PC-3 (cell line): ENCODE measurements around the gene COL6A2. TPM values are rescaled to one million over a fixed set of nuclear protein-coding genes. Genes with fewer than 3 reads are reported as not detected.

ENCODE experiments used
- ATAC-seq: fragments of 200-7000 bp; cut with Tn5 transposase; 2 replicates; pipeline ENCODE4 v1.9.1; 2020; ENCODE audit warnings: mild to moderate bottlenecking, moderate library complexity
- BruUV-seq: library from RNA; stranded (reverse); fragments of 400-500 nt; replicated peaks from 2 replicates; lab custom pipeline; 2021; lab: Mats Ljungman, UMichigan
- CTCF ChIA-PET: fragments of 300-600 bp; sonication (Branson Sonifier 250); formaldehyde crosslinking; loops from one replicate; lab custom pipeline; 2022; ENCODE audit warnings: antibody characterized with exemption; lab: Charles Lee
- POLR2A ChIA-PET: fragments of 300-600 bp; sonication (Branson Sonifier 250); formaldehyde crosslinking; loops from one replicate; lab custom pipeline; 2022; ENCODE audit warnings: antibody characterized with exemption; ENCODE audit not compliant: unreplicated experiment; lab: Charles Lee
- DNase-seq: peaks from one replicate; pipeline ENCODE4 v3.0.0-alpha.2; 2015
- H2AFZ ChIP-seq: fragments of 300-600 bp; sonication (generic); 2 replicates; pipeline ENCODE4 v1.6.0; 2016; ENCODE audit warnings: antibody characterized with exemption, low read length
- H3F3A ChIP-seq: fragments of 300-600 bp; sonication (generic); one replicate; pipeline ENCODE4 v1.6.0; 2017; ENCODE audit warnings: antibody characterized with exemption, low read length, control low read depth, mild to moderate bottlenecking; ENCODE audit not compliant: unreplicated experiment
- H3K27ac ChIP-seq: fragments of 300-600 bp; sonication (generic); 2 replicates; pipeline ENCODE4 v1.5.1; 2016; ENCODE audit warnings: mild to moderate bottlenecking, low read length
- H3K27me3 ChIP-seq: fragments of 300-600 bp; sonication (generic); 2 replicates; pipeline ENCODE4 v1.6.1; 2016; ENCODE audit warnings: low read length, mixed read lengths
- H3K36me3 ChIP-seq: fragments of 300-600 bp; sonication (generic); 2 replicates; pipeline ENCODE4 v1.6.1; 2016; ENCODE audit warnings: low read depth, mixed run types, low read length, mixed read lengths
- H3K4me1 ChIP-seq: fragments of 300-600 bp; sonication (generic); 2 replicates; pipeline ENCODE4 v1.5.1; 2016; ENCODE audit warnings: low read length; ENCODE audit not compliant: insufficient read depth
- H3K4me2 ChIP-seq: fragments of 300-600 bp; sonication (generic); 2 replicates; pipeline ENCODE4 v1.6.0; 2016; ENCODE audit warnings: low read length
- H3K4me3 ChIP-seq: fragments of 300-600 bp; sonication (generic); 2 replicates; pipeline ENCODE4 v1.5.1; 2016; ENCODE audit warnings: mild to moderate bottlenecking, low read length, mixed read lengths
- H3K79me2 ChIP-seq: fragments of 300-600 bp; sonication (generic); 2 replicates; pipeline ENCODE4 v1.6.1; 2017; ENCODE audit warnings: low read length, mixed read lengths
- H3K9ac ChIP-seq: fragments of 300-600 bp; sonication (generic); 2 replicates; pipeline ENCODE4 v1.6.0; 2016; ENCODE audit warnings: mild to moderate bottlenecking, low read length
- H3K9me2 ChIP-seq: fragments of 300-600 bp; sonication (generic); replicated peaks from 2 replicates; pipeline ENCODE4 v1.6.1; 2016; ENCODE audit warnings: mixed run types, low read length, mixed read lengths
- H3K9me3 ChIP-seq: fragments of 300-600 bp; sonication (generic); 2 replicates; pipeline ENCODE4 v1.6.1; 2016; ENCODE audit warnings: low read length, mixed read lengths
- H4K20me1 ChIP-seq: fragments of 300-600 bp; sonication (generic); 2 replicates; pipeline ENCODE4 v1.6.1; 2016; ENCODE audit warnings: low read length, mixed read lengths
- CTCF ChIP-seq: fragments of 300-600 bp; sonication (generic); conservative IDR thresholded peaks from 2 replicates; pipeline ENCODE4 v1.5.1; 2017; ENCODE audit warnings: antibody characterized with exemption, low read depth, mild to moderate bottlenecking, low read length
- EZH2 ChIP-seq: fragments of 300-600 bp; sonication (generic); IDR thresholded peaks from one replicate; pipeline ENCODE4 v1.6.1; 2017; ENCODE audit warnings: antibody characterized with exemption, mild to moderate bottlenecking, low read length; ENCODE audit not compliant: unreplicated experiment
- EZH2phosphoT487 ChIP-seq: fragments of 300-600 bp; sonication (generic); IDR thresholded peaks from 2 replicates; pipeline ENCODE4 v1.6.1; 2018; ENCODE audit warnings: mild to moderate bottlenecking, antibody characterized with exemption, low read length, borderline replicate concordance
- intact Hi-C: fragments of 100-400 bp; cut with micrococcal nuclease; formaldehyde crosslinking; loops from 2 replicates; pipeline ENCODE4 v1.9.0; 2023
- total RNA-seq: library from RNA; depleted of rRNA; stranded (reverse); fragments of >200 nt; gene quantifications from 2 replicates; pipeline ENCODE4 v1.2.3, GENCODE V29; 2014

COL6A2 gene
- total RNA-seq, 1 experiment from 2014 or later = 521 TPM

DNA sequence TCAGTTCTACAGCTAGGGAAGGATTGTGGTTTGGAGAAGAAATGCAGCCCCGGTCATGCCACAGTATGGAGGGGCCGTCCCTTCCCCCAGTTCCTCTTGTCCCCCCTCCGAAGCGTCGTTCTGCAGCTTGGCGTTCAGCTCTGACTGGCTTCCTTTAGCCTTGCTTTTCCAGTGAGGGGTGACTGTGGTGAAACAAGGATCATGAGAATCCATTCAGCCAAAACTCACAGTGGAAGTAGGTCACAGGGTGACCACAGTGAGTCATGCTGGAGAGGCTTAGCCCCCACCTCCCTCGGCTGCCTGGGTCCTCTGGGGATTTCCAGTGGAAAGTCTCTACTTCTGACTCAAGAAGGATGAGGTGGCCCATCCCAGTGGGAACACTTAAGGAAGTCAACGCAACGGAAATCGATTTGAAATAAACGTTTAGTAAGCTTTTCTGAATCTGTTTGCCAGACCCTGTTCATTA lies 37.3 kb upstream of the COL6A2 start:
- Histone ChIP-seq H3K79me2 (no peaks in the 10 kb centered on the region), H3K9me2 (no peaks in the 10 kb centered on the region), H3K9me3 (peaks cover 16% of the 10 kb centered on the region; the same call in 1 of the 2 replicates), H3K27me3 (no peaks in the 10 kb centered on the region), H4K20me1 (no peaks in the 10 kb centered on the region), H3K9ac (peak overlapping the region; percentile 86), H3K4me1 (peaks cover 29% of the 10 kb centered on the region), H3F3A (no peaks in the 10 kb centered on the region), H3K4me2 (peak overlapping the region; percentile 61), H3K27ac (peak overlapping the region; percentile 97), H2AFZ (no peak overlapping the region), H3K4me3 (0 out of 2 replicates have a peak overlapping the region, but pooled peaks have one; percentile 2), H3K36me3 (peaks cover 13% of the 10 kb centered on the region)
- POLR2A ChIA-PET = interaction anchor here (0.6 to 0.7 kb wide), 2 partner anchors 37 to 61 kb away, joined by 3 to 4 read pairs; no protein-coding TSS in a partner anchor
- BruUV-seq = no TSS peak
- DNase-seq (peak; percentile 99), ATAC-seq (peak; percentile 84)
- CTCF ChIA-PET = no interaction called here
- TF ChIP-seq CTCF (no peak), EZH2 (no peak), EZH2phosphoT487 (no peak)
- intact Hi-C loops = loop anchor here (5.0 kb wide), 1 partner anchor 37 kb away; the partner anchor contains the start of gene COL6A2

DNA sequence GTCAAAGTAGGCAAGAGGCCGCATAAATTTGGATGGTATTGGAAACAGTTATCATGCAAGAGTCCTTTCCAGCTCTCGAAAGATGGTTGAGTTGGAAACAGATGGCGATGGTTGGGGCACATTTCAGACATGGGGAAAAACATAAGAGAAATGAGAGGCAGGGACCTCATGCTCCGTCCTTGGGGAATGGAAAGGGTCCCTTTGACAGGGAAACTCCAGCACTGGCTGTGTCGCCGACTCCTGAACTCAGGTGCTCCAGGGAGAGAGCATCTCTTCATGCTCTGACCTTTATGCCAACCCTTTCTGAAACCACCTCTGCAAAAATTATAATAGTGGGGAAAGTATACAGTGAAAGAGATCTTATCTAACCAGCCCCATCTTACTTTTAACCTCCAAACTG lies 36.8 kb upstream of the COL6A2 start:
- no peak for TF ChIP-seq CTCF
- TF ChIP-seq EZH2phosphoT487 = no peak
- TF ChIP-seq EZH2 = no peak
- peaks cover 13% of the 10 kb centered on the region for H3K36me3 ChIP-seq
- BruUV-seq = TSS peak; percentile 95
- no peaks in the 10 kb centered on the region for H3K9me2 ChIP-seq
- ChIA-PET CTCF (no interaction called here), POLR2A (interaction anchor here (0.6 to 0.7 kb wide), 2 partner anchors 36 to 61 kb away, joined by 3 to 4 read pairs; no protein-coding TSS in a partner anchor)
- H3K4me2 ChIP-seq = peak overlapping the region; percentile 47
- H4K20me1 ChIP-seq = no peaks in the 10 kb centered on the region
- ATAC-seq (peak; percentile 1; the same call in 1 of the 2 replicates), DNase-seq (no peak)
- peaks cover 16% of the 10 kb centered on the region; the same call in 1 of the 2 replicates for H3K9me3 ChIP-seq
- intact Hi-C loops = loop anchor here (5.0 kb wide), 1 partner anchor 36 kb away; the partner anchor contains the start of gene COL6A2
- H3K4me1 ChIP-seq = peaks cover 34% of the 10 kb centered on the region
- H3K9ac ChIP-seq = peak overlapping the region; percentile 86
- H3K27ac ChIP-seq = peak overlapping the region; percentile 97
- H3K4me3 ChIP-seq = peak overlapping the region; percentile 5; the same call in 1 of the 2 replicates
- no peak overlapping the region for H2AFZ ChIP-seq
- H3K27me3 ChIP-seq = no peaks in the 10 kb centered on the region
- H3F3A ChIP-seq = no peaks in the 10 kb centered on the region
- no peaks in the 10 kb centered on the region for H3K79me2 ChIP-seq

GRCh38 chr21:46061518-46061917 lies 36.4 kb upstream of the COL6A2 start:
- no peak for DNase-seq
- peak overlapping the region; percentile 97 for H3K27ac ChIP-seq
- H4K20me1 ChIP-seq = no peaks in the 10 kb centered on the region
- no peaks in the 10 kb centered on the region for H3K9me2 ChIP-seq
- peaks cover 13% of the 10 kb centered on the region for H3K36me3 ChIP-seq
- H3K9ac ChIP-seq = peak overlapping the region; percentile 86
- H3K9me3 ChIP-seq = peaks cover 16% of the 10 kb centered on the region; the same call in 1 of the 2 replicates
- no peak overlapping the region for H2AFZ ChIP-seq
- TF ChIP-seq EZH2 (no peak), CTCF (no peak), EZH2phosphoT487 (no peak)
- H3K27me3 ChIP-seq = no peaks in the 10 kb centered on the region
- BruUV-seq = no TSS peak
- no peaks in the 10 kb centered on the region for H3F3A ChIP-seq
- H3K4me2 ChIP-seq = peak overlapping the region; percentile 47
- H3K79me2 ChIP-seq = no peaks in the 10 kb centered on the region
- ChIA-PET CTCF (no interaction called here), POLR2A (interaction anchor here (0.6 kb wide), 1 partner anchor 36 kb away, joined by 4 read pairs; no protein-coding TSS in a partner anchor)
- peaks cover 34% of the 10 kb centered on the region for H3K4me1 ChIP-seq
- intact Hi-C loops = loop anchor here (5.0 kb wide), 1 partner anchor 36 kb away; the partner anchor contains the start of gene COL6A2
- H3K4me3 ChIP-seq = 0 out of 2 replicates have a peak overlapping the region, but pooled peaks have one; percentile 5
- no peak for ATAC-seq
